Measurements from ENCODE around the gene PCTP.

- TF ChIP-seq CTCF (IDR thresholded peaks at IDR 0.05 in 4 of 5, conservative IDR thresholded peaks at IDR 0.05 in 1 of 5), result peak; percentile 27 to 57 (median 45)
- TF ChIP-seq POLR2A (IDR thresholded peaks at IDR 0.05), result peak; percentile 77 to 90
These were observed at the start of gene PCTP for GRCh38 chr17:55750750-55751657.

Data from gastrocnemius medialis (tissue), 4 donors.